Measurements from ENCODE around the gene XRCC5.

XRCC5 gene

DNA sequence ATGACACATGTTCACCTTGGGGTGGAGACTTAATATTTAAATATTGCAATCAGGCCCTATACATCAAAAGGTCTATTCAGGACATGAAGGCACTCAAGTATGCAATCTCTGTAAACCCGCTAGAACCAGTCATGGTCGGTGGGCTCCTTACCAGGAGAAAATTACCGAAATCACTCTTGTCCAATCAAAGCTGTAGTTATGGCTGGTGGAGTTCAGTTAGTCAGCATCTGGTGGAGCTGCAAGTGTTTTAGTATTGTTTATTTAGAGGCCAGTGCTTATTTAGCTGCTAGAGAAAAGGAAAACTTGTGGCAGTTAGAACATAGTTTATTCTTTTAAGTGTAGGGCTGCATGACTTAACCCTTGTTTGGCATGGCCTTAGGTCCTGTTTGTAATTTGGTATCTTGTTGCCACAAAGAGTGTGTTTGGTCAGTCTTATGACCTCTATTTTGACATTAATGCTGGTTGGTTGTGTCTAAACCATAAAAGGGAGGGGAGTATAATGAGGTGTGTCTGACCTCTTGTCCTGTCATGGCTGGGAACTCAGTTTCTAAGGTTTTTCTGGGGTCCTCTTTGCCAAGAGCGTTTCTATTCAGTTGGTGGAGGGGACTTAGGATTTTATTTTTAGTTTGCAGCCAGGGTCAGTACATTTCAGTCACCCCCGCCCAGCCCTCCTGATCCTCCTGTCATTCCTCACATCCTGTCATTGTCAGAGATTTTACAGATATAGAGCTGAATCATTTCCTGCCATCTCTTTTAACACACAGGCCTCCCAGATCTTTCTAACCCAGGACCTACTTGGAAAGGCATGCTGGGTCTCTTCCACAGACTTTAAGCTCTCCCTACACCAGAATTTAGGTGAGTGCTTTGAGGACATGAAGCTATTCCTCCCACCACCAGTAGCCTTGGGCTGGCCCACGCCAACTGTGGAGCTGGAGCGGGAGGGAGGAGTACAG, 108.1 kb downstream of the XRCC5 start:
- H3K27ac ChIP-seq, result peak overlapping the region; percentile 83
- DNase-seq (ENCODE audit: low read depth, low spot score), result no peak

DNA sequence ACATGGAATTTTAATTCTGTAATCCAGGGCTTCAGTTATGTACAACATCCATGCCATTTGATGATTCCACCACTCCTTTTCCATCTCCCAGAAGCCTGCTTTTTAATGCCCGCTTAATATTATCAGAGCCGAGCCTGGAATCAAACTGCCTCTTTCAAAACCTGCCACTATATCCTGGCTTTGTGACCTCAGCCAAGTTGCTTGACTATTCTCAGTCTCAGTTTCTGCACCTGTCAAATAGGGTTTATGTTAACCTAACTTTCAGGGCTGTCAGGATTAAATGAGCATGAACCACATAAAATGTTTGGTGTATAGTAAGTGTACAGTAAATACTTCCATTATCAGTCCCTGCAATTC, 108.7 kb downstream of the XRCC5 start:
- DNase-seq (ENCODE audit: low read depth, low spot score), result no peak
- peak overlapping the region; percentile 83 for H3K27ac ChIP-seq

GRCh38 chr2:216219861-216220260, 110.7 kb downstream of the XRCC5 start:
- no peak for DNase-seq (ENCODE audit: low read depth, low spot score)
- H3K27ac ChIP-seq, result no peak overlapping the region

DNA sequence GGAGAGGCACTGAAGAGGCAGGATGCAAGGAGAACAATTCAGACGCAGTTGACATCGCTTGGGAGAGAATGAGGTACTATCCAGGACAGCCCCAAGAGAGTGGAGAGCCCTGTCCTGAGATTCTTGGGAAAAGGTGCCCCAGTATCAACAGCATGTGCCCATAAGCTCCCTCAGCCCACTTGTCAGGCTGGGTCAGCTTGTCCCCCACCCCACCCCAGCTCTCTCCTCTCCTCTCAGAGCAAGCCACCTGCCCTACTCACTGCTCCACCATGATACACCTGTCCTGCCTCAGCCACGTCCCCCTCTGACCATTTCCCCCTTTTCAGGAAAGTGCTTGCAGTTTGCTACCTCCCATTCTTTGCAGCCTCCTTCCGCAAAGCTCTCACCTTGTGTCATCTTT, 111.8 kb downstream of the XRCC5 start:
- no peak for DNase-seq (ENCODE audit: low read depth, low spot score)

GRCh38 chr2:216221811-216222210, 112.7 kb downstream of the XRCC5 start:
- H3K27ac ChIP-seq, result peak overlapping the region; percentile 52
- DNase-seq (ENCODE audit: low read depth, low spot score), result no peak

More for the DNA sequence above, 111.8 kb downstream of the XRCC5 start:
- no peak overlapping the region for H3K27ac ChIP-seq

GRCh38 chr2:216222650-216223352, 113.7 kb downstream of the XRCC5 start:
- H3K27ac ChIP-seq, result peak overlapping the region; percentile 52
- DNase-seq (ENCODE audit: low read depth, low spot score), result no peak

GRCh38 chr2:216224388-216224787, 115.2 kb downstream of the XRCC5 start:
- H3K27ac ChIP-seq, result no peak overlapping the region
- DNase-seq (ENCODE audit: low read depth, low spot score), result no peak

DNA sequence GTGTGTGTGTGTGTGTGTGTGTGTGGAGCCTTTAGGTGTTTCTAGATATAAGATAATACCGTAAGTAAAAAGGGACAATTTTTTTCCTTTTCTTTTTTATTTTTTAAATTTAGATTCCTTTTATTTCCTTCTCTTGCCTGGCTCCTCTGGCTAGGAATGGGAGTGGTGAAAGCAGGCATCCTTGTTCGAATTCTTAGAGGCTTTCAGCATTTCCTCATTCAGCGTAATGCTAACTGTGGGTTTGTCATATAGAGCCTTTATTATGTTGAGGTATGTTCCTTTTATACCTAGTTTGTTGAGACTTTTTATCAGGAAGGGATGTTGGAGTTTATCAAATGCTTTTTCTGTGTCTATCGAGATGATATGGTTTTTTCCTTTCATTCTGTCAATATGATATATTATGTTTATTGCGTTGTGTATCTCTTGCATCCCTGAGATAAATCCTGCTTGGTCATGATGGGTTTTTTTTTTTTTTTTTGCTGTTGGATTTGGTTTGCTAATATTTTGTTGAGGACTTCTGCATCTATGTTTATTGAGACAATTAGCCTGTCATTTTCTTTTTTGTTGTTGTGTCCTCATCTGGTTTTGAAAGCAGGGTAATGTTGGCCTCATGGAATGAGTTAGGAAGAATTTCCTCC, 120.2 kb downstream of the XRCC5 start:
- DNase-seq (ENCODE audit: low read depth, low spot score), result no peak
- H3K27ac ChIP-seq, result no peak overlapping the region

- no peak overlapping the region for H3K27ac ChIP-seq
- no peak for DNase-seq (ENCODE audit: low read depth, low spot score)
These were observed 122.7 kb downstream of the XRCC5 start for GRCh38 chr2:216231867-216232266.

DNA sequence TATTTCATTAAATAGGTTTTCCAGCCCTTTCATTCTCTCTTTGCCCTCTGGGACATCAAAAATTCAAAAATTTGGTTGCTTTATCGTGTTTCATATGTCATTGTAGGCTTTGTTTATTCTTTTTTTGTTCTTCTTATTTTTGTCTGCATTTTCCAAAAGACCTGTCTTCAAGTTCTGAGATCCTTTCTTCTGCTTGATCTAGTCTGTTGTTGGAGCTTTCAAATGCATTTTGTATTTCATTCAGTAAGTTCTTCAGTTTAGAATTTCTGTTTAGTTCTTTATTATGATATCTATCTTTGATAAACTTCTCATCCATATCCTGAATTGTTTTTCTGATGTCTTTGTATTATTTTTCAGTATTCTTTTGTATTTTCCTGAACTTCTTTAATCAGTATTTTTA, 123.6 kb downstream of the XRCC5 start:
- H3K27ac ChIP-seq, result no peak overlapping the region
- DNase-seq (ENCODE audit: low read depth, low spot score), result no peak

DNA sequence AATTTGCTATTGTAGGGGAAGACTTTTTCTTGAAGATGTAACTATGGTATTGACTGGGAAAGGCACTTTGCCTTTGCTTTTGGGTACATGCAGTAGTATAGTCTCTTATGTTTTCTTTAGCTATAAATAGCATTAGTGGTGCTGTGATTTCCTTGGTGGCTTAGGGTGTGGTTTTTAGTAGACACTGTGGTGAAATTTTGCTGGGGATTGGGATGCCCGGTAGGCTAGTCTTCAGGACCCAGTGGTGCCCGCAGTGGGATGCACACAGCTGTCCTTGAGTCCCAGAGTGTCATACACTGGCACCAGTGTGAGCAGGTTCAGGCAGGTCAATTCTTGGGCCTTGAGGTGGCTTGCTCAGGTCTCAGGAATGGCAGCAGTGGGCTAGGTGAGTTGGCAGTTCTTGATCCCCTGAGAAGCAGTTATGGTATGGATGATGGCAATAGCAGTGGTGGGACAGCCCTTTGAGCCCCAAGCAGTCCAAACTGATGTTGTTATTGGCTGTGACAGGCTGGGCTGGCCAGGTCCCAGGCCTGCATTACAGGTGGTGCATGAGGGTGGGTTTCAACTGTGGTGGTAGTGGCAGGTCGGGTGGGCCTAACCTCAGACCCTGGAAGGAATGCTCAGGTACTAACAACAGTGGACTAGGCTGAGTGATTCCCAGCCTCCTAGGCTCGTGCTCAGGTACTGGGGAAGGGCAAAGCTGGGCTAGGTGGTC, 124.3 kb downstream of the XRCC5 start:
- H3K27ac ChIP-seq, result no peak overlapping the region
- DNase-seq (ENCODE audit: low read depth, low spot score), result no peak

DNA sequence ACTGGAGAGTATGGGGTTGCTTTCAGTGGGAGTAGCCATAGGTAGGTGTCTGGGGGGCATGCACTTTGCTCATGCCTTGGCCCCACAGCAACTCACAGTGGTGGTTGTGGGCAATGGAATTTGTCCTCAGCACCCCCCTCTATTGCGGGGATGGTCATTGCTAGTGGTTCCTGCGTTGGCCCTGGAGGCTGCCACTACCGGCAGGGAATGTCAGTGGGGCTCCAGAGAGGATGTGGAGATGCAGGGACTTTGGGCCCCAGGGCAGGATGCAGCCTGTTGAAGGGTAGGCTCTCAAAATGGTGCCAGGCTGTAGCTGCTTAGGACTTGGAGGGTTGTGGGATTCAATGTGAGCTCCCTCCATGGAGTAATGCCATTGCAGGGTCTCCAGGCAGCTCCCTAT, 125.0 kb downstream of the XRCC5 start:
- no peak for DNase-seq (ENCODE audit: low read depth, low spot score)
- no peak overlapping the region for H3K27ac ChIP-seq

DNA sequence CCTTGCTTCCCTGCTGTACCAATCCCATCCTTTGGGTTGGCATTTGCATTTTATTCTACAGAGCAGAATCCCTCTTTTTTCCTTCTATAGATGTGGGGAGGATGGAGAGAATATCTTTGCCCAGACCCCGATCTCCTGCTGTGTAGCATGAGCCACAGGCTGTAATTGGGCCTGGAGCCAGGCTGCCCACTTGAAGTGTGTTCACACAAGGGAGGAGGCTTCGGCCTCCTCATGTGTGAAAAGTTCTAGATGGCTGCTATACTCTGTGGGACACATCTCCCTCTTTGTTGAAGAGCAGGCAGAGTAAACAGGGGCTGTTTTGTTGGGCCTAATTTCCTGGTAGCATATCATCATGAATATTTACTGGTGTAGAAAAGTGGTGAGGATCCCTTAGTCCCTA, 126.3 kb downstream of the XRCC5 start:
- H3K27ac ChIP-seq, result no peak overlapping the region
- no peak for DNase-seq (ENCODE audit: low read depth, low spot score)

DNA sequence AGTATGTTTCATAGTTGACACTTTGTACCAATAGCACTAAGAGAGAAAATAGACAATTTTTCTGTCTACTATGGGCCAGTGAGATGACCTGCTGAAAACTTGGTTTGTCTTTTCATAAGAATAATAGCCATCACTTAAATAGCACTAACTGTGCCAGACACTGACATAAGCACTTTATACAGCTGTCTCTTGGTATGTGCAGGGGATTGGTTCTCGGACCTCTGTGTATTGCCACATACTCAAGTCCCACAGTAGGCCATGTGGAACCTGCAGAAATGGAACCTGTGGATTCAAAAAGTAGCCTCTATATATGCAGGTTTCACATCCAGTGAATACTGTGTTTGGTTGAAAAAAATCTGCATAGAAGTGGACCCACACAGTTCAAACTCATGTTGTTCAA, 126.7 kb downstream of the XRCC5 start:
- no peak overlapping the region for H3K27ac ChIP-seq
- DNase-seq (ENCODE audit: low read depth, low spot score), result no peak

DNA sequence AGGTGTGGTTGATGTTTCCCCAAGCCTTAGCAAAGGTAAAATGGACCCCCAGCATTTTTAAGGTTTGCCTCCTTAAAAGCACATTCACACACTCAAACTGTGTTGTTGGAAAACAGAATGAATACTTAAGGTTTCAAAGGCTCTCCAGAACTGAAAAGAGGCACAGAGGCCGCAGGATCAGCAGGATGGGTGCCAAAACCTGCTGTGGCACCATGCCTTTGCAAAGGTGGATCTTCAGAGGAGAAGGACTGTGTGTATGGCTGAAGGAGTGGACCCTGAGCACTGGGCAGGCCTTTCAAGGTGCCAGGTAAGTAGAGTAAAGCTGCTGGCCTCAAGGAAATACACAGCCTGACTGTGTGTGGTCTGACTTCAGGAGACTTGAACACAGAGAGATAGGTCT, 127.3 kb downstream of the XRCC5 start:
- no peak for DNase-seq (ENCODE audit: low read depth, low spot score)
- H3K27ac ChIP-seq, result no peak overlapping the region

DNA sequence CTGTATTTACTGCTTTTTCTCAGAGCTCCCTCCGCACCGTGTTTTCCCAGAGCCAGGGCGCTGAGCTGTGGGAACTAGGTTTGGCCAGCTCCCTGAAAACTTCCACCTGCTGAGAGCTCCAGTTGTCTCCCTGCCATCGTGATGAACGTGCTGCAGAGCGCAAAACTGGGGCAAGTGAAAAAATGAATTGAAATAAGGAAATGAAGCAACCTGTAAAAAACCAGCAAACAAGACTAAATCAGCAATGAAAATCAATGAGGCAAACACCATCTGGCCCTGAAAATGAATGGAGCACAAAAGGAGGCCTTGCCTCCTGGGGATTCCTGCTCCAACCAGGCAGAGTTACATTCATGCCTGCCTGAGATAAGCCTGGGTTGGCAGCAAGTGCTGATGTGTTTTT, 133.2 kb downstream of the XRCC5 start:
- no peak overlapping the region for H3K27ac ChIP-seq
- no peak for DNase-seq (ENCODE audit: low read depth, low spot score)

DNA sequence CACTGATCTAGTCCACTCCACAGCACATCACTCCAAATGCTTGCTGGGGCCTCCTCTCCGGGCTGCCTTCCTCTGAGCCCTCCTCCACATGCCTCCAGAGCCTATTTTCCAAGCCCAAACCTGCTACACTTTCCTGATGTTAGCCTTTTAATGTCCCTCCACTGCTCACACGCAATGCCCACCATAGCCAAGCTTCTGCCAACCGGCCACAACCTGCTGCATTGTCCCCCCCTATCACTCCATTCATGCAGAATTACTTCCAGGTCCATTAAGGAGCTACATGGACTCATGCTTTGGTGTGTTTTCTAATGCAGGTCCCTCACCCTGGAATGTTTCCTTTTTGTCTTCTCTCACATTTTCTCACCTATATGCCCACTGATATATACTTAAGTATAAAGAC, 133.9 kb downstream of the XRCC5 start:
- H3K27ac ChIP-seq, result no peak overlapping the region
- no peak for DNase-seq (ENCODE audit: low read depth, low spot score)

DNA sequence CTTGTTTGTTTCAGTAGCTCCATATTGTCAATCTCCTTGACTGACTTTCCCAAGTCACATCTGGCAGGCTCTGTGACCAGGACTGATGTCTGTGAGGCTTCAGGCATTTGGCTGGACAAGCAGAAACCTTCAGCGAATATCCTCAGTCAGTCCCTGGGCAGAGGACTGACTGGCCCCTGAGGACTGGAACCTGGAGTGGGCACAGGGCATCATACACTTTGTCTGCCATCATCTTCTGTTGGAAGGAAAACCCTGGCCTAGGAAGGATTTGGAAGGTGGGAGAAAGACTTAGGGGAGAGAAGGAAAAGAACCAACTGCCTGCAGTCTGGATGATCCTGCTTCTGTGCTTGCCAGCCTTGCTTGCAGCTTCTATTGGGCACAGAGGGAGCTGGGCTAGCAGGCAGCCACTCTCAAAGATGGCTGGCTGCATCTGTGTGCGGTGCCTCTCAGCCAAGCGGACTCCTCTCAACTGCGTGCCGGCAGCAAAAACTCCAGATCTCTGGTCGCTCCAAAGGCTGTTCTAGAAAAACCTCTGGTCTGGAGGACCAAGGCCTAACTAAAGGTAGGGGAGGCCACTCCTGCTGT, 136.3 kb downstream of the XRCC5 start:
- H3K27ac ChIP-seq, result no peak overlapping the region
- DNase-seq (ENCODE audit: low read depth, low spot score), result no peak

DNA sequence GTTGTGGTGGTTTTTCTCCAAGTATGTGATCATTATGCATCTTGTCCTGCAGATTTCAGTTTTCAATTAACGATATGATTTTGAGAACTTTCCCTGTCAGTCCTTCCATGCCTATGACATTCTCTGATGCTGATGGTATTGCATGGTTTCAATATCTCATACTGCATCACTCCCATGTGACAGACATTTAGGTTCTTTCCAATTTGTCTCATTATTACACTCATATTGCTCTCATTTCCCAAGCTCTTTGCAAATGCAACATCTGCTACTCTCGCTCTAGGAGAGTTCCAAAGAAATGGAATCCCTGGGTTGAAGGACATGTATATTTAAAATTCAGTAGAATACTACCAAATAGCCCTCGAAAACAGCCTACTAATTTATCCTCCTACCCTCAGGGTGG, 137.6 kb downstream of the XRCC5 start:
- no peak overlapping the region for H3K27ac ChIP-seq
- no peak for DNase-seq (ENCODE audit: low read depth, low spot score)
